Bronchus fibroblast of lung (primary cell): ENCODE measurements around the gene FUT9. TPM values are rescaled to one million over a fixed set of nuclear protein-coding genes. Genes with fewer than 3 reads are reported as not detected.

ENCODE experiments used
- total RNA-seq: library from RNA; depleted of rRNA; stranded (reverse); fragments of >200 nt; gene quantifications from 2 replicates; pipeline ENCODE4 v1.2.3, GENCODE V29; 2015

FUT9 gene
- not detected in 2 replicates for total RNA-seq

GRCh38 chr6:96015518-96016333 is at the start of gene FUT9:
FUT9 (plus strand) TSS chr6:96015974; CDS start chr6:96203156, 187,182 bp downstream.

